HL-60 (cell line): ENCODE measurements around the gene ZSCAN26.

Experiments
- CTCF ChIP-seq: IDR thresholded peaks from one replicate; pipeline ENCODE4 v1.5.1; 2011; ENCODE audit warnings: low read length, control low read depth, inconsistent platforms; ENCODE audit not compliant: insufficient read depth
- GABPA ChIP-seq: IDR thresholded peaks from 2 replicates; pipeline ENCODE4 v1.6.1; 2012; ENCODE audit warnings: low read depth
- POLR2AphosphoS5 ChIP-seq: IDR thresholded peaks from 2 replicates; pipeline ENCODE4 v1.6.1; 2012; ENCODE audit warnings: low read depth

GRCh38 chr6:28311139-28311823 is 44.3 kb downstream of the ZSCAN26 start:
- TF ChIP-seq POLR2AphosphoS5 = no peak
- no peak for TF ChIP-seq CTCF
- TF ChIP-seq GABPA = no peak
